ENCODE data around the gene ADAM15. TPM values are rescaled to one million over a fixed set of nuclear protein-coding genes. Genes with fewer than 3 reads are reported as not detected.
A peak's percentile ranks its signal among the peaks of the same experiment; 100 is the strongest.

Gene ADAM15
- total RNA-seq, 1 experiment from 2014 or later = 187 TPM

- peak in 1 of 2 experiments; percentile 26 for DNase-seq
- Histone ChIP-seq H3K27me3 (ENCODE audit: insufficient read depth, low read depth) (peaks cover 35% of the 10 kb centered on the region), H3K9me3 (ENCODE audit: insufficient read depth, low read depth) (no peaks in the 10 kb centered on the region), H3K4me1 (replicated peaks; ENCODE audit: insufficient read depth) (peaks cover 62% of the 10 kb centered on the region), H4K20me1 (ENCODE audit: insufficient read depth) (no peaks in the 10 kb centered on the region), H3K79me2 (ENCODE audit: low read depth) (no peaks in the 10 kb centered on the region), H3K27ac (no peak overlapping the region), H3K4me3 (peak overlapping the region; percentile 63; the same call in 1 of the 2 replicates), H3K36me3 (ENCODE audit: low read depth) (no peaks in the 10 kb centered on the region), H3K4me2 (peak overlapping the region; percentile 88), H3K9me2 (ENCODE audit: insufficient read depth) (no peaks in the 10 kb centered on the region), H2AFZ (no peak overlapping the region), H3F3A (ENCODE audit: insufficient read depth, low read depth) (peaks cover 35% of the 10 kb centered on the region; the same call in 1 of the 2 replicates)
- peak; percentile 67; the same call in 1 of the 2 replicates for TF ChIP-seq EZH2 (IDR thresholded peaks at IDR 0.05; ENCODE audit: low read depth)
- no peak for TF ChIP-seq CTCF (conservative IDR thresholded peaks at IDR 0.05)
- no TSS peak for BruUV-seq (replicated peaks)
- intact Hi-C loops (cut with micrococcal nuclease; ENCODE audit: unreplicated experiment) = no loop called here
- ChIA-PET POLR2A (ENCODE audit: unreplicated experiment) (interaction anchor here (0.7 kb wide), 1 partner anchor 1371 kb away, joined by 9 read pairs; no protein-coding TSS in a partner anchor), CTCF (no interaction called here)
Observed at GRCh38 chr1:155079487-155080311, 28.6 kb downstream of the ADAM15 start.

DNA sequence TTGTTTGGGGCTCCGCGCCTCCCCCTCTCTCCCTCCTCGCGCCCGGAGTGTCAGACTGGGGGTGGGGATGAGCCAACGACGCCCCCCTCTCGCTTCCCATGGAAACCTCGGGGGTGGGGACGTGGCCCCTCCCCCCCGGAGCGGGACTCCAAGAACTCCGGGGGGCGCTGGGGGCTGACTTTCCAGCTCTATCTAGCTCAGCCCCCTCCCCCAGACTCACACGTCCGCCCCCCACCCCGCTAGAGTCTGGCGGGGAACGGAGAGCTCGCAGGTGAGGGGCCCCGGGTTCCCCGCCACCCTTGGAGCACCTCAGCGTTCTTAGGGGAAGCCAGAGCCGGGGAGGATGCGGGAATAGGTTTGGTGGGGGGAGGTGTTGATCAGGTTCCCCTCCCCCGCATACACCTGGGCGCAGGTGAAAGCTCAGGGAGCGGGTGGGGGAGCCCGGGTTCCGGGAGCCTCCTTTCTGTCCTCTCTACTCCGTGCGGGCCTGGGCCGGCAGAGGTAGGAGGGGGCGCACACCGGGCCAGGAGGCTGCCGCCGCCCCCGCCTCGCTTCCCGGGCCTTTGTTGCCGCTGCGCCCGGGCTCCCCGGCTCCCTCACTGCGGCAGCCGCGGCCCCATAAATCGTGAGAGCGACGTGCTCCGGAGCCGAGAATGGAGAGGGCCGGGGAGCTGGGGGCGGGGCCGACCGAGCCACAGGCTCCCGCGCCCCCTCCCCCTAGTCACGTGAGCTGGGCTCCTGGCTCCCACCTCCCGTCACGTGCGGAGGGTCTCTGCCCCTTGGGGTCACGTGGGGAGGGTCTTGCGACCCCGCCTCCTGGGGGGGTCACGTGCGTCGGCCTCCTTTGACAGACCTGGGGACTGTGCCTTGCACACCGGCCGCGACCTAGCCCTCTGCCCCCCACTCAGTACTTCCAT is 29.5 kb downstream of the ADAM15 start:
- BruUV-seq (replicated peaks) = no TSS peak
- Histone ChIP-seq H3K79me2 (ENCODE audit: low read depth) (no peaks in the 10 kb centered on the region), H3K27ac (no peak overlapping the region), H3K27me3 (ENCODE audit: insufficient read depth, low read depth) (peaks cover 35% of the 10 kb centered on the region), H3K4me1 (replicated peaks; ENCODE audit: insufficient read depth) (peaks cover 62% of the 10 kb centered on the region), H2AFZ (peak overlapping the region; percentile 67; the same call in 1 of the 2 replicates), H3K36me3 (ENCODE audit: low read depth) (no peaks in the 10 kb centered on the region), H4K20me1 (ENCODE audit: insufficient read depth) (no peaks in the 10 kb centered on the region), H3K4me3 (peak overlapping the region; percentile 63), H3K9me2 (ENCODE audit: insufficient read depth) (no peaks in the 10 kb centered on the region), H3K9me3 (ENCODE audit: insufficient read depth, low read depth) (no peaks in the 10 kb centered on the region), H3K4me2 (peak overlapping the region; percentile 88), H3F3A (ENCODE audit: insufficient read depth, low read depth) (peaks cover 38% of the 10 kb centered on the region; the same call in 1 of the 2 replicates)
- peak; percentile 29; the same call in 1 of the 2 replicates for TF ChIP-seq EZH2 (IDR thresholded peaks at IDR 0.05; ENCODE audit: low read depth)
- no peak for TF ChIP-seq CTCF (conservative IDR thresholded peaks at IDR 0.05)
- intact Hi-C loops (cut with micrococcal nuclease; ENCODE audit: unreplicated experiment) = no loop called here
- DNase-seq = peak in 1 of 2 experiments; percentile 28
- ChIA-PET CTCF (interaction anchor here (1.3 kb wide), 1 partner anchor 29 kb away, joined by 3 read pairs; the partner anchor contains the start of gene ADAM15), POLR2A (ENCODE audit: unreplicated experiment) (interaction anchor here (0.6 kb wide), 2 partner anchors 100 to 111 kb away, joined by 5 to 11 read pairs; no protein-coding TSS in a partner anchor)

Measured in PC-9 (cell line).